NCI-H1694 treated with DMSO at 0.1 percent for 48 hours (cell line): Measurements from ENCODE around the gene COL11A2.

Experiments used
- DNase-seq: peaks from one replicate; lab custom pipeline; 2025; lab: John Stamatoyannopoulos, UW

Gene COL11A2

DNA sequence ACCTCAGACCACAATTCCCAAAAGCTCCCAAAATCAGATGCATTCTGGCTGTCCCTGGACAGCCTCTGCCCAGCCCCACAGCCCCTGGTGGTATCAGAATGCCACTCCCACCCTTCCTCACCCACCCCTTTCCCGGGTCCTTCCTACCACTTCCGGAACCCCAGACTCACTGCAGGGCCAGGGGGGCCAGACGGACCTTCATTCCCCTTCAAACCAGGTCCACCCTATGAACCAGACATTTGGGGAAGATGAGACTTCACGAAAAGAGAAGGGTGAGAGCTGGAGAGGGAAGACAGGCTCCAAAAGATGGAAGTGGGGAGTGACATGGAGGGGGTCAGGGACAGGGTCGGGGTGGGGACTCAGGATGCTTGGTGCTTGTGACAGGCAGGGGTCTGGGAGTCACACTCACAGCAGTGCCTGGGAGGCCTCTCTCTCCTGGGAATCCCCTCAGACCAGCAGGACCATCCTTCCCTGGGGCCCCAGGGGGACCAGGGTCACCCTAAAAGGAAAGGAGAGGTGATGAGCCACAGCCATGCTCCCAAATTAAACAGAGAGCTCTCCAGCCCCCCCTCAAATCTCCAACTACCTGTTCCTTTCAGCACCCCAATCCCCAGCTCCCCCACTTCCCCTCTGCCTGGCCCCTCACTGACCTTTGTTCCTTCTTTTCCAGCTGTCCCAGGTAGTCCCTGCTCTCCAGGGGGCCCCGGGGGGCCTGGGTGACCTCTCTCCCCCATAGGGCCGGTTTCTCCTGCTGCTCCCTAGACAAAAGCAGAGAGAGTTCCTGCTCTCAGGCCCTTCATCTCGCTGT is 20.2 kb downstream of the COL11A2 start:
- DNase-seq: no peak

DNA sequence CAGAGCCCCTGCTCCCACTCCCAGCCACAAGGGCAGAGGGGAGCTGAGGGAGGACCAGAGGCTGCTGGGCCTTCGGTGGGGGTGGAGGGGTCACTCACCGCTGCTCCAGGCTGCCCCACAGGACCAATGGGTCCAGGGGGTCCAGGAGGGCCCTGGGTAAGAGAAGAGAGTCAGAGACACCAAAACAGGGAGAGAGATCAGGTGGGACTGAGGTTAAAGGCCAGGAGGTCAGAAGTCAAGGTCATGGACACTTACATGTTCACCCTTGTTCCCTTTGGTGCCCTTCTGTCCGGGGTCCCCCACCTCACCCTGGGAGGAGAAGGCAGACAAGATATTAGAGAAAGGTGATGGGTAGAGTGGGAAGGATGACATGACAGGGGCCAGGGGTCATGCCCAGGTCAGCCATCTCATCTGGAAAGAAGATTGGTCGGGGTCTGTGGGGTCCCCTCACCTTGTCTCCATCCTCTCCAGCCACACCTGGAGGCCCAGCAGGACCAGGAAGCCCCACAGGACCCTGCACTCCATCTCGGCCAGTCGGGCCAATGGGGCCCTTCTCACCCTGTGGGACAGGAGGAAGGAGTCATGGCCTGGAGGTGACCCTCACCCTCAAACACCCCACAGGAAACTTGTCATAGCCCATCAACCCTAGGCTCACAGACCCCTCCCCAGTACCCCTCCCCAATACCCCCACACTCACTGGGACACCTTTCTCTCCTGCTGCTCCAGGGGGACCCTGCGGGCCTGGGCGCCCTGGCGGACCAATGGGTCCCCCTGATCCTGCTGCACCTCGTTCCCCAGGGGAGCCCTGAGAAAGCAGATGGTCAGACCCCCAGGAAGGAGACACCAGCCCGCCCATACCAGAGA is 21.0 kb downstream of the COL11A2 start:
- DNase-seq: no peak

DNA sequence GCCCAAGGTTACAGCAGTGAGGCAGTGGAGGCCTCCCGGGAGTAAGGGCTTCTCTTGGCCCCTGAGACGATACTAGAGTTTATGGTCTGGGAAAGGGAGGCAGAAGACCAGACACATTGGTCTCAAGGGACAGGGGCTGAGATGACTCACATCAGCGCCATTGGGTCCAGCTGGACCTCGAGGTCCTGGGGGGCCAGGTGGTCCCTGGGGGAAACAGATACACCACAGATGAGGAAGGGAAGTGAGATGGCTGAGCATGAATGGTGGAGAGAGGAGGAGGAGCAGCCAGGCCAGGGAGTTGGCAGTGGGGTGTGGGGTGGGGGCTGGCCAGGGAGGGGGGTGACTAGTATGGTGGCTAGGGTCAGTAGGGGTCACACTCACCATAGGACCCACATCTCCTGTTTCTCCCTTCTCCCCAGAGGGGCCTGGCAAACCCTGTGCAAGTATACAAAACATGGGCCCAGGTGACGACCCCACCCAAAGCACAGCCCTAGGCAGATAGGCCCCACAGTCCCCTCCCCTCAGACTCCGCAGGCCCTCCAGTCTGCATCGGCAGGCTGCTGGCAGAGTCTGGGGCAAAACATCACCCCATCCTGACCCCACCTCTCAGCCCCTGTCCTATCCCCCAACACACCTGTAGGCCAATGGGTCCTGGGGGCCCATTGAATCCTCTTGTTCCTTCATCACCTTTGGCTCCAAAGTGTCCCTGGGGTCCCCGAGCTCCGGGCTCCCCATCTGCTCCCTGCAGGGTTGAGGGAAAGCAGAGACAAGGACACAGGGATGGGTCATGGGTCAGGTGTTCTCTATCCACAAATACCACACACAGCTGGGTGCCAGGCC is 21.9 kb downstream of the COL11A2 start:
- DNase-seq: no peak

GRCh38 chr6:33169291-33170175 is 22.7 kb downstream of the COL11A2 start:
- no peak for DNase-seq

DNA sequence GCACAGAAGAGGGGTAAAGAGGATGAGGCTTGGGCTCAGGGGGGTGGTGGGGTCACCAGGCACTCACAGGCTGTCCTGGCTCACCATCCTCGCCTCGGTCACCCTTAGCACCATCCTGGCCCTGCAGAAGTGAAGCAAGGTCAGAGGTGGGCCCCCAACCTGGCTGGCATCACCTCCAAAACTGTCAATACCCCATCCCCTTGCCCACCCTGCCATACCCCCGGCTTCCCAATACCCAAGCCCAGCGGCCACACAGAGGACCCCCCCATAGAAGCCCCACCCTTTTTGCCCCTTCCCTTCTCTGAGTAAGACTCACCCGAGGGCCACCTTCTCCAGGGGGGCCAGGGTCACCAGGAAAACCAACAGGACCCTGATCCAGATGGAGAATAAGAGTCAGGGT is 23.6 kb downstream of the COL11A2 start:
- no peak for DNase-seq

DNA sequence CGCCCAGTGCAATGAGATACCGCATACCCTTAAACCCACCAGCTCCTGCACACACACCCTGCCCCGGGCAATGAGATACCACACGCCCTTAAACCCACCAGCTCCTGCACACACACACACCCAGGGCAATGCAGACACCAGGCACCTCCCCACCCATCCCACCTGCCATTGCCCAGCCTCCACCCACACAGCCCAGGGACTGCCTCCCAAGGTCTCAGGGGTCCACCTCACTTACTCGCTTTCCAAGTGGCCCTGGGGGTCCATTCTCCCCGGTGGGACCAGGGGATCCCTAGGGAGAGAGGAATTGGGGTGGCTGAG is 24.0 kb downstream of the COL11A2 start:
- DNase-seq: no peak

DNA sequence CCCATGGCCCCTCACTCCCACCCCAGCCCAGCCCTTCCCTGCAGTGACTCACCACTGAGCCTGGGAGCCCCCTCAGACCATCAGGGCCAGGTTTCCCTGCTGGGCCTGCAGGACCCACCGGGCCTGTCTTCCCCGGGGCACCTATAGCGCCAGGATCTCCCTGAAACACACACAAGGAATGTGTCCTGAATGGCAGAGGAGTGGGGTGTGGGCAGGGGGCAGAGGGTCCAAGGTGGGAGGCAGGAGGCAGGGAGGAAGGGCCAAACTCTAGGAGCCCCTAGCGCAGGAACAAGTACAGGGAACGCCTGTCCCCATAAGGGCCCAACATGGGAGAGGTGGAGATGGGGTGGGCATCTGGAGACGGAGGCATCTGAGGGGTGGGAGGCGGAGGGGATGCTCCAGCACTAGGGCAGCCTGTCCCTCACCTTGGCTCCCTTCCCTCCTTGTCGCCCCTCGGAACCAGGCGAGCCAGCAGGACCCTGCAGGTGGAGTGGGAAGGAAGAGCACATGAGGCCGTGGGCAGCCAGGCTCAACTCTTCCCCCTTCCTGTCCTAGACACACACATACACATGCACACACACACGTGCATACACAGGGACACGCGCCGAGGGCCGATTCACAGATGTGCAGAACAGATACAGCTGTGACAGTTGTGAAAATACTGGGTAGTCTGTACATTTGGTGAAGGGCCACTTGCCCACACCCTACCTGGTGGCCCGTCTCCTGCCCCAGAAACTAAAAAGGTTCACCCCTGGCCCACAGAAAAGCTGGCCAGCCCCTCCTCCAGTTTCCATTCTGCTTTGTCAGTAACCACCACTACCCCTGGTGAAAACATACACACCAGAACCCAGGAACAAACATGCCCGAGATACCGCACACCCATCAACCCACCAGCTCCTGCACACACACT is 24.6 kb downstream of the COL11A2 start:
- DNase-seq: no peak

GRCh38 chr6:33166811-33167210 is 25.5 kb downstream of the COL11A2 start:
- no peak for DNase-seq

DNA sequence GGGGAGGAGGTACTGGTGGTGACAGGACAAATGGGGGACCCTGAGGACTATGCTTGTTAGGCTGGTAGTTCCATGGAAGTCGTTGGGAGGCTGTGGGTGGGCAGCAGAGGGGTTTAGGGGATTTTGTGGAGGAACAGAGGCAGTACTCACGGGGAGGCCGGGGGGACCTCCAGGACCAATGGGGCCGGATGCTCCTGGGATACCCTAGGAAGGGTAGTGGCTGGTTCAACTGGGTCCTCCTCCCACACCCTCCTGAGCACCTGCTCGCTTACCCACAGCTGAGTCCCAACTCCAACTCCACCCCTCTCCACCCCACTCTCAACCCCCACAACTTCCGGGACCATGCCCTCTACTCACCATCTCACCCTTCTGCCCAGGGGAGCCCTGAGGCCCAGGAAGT is 25.9 kb downstream of the COL11A2 start:
- no peak for DNase-seq

- no peak for DNase-seq
Measured at GRCh38 chr6:33165581-33166258, 26.5 kb downstream of the COL11A2 start.

DNA sequence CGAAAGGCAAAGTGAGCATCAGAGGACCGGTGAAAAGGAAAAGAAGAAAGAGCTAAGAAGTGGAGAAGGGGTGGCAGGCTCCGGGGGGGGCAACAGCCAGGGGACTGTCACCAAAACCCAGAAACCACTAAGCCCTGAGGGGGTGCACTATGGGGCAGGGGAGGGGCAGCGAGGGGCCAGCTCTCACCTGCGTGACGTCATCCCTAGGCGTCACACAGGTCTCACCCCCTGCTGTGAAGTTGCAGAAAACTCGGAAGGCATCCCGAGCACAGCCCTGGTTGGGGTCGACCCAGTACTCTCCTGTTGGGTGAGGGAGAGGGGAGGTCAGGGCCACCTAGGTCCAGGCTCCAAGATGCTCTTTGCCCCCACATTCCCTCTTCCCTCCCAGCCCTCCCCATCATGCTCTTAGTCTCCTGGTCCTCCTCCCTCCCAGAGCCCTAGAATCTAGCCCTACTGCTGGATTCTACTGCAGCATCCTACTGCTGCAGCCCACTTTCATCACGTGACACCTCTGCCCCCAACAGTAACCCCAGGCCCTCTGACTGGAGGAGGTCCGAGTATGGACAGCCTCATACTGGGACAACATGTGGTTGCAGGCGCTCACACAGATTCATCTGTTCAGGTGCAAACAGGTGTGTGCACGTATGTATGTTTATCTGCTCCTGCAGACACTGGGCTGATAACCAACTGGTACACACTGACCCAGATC is 27.4 kb downstream of the COL11A2 start:
- DNase-seq: no peak

DNA sequence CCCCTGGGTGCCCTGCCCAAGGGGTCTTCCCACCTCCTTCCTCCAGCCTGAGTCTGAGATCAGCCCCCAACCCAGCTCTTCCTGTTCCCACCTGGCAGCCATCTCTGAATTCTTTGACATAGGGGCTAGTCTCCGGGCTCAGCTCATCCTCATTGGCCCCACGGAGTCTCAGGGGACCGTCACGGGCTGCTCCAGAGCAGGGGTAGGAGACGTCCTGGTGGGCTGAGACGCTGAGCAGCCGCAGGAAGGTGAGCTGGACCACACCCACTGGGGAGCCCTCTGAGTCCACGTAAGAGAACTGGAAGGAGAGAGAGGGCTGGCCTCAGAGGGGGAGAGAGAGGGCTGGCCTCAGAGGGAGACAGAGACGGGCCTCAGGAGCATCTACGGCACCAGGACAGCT is 28.1 kb downstream of the COL11A2 start:
- no peak for DNase-seq

DNA sequence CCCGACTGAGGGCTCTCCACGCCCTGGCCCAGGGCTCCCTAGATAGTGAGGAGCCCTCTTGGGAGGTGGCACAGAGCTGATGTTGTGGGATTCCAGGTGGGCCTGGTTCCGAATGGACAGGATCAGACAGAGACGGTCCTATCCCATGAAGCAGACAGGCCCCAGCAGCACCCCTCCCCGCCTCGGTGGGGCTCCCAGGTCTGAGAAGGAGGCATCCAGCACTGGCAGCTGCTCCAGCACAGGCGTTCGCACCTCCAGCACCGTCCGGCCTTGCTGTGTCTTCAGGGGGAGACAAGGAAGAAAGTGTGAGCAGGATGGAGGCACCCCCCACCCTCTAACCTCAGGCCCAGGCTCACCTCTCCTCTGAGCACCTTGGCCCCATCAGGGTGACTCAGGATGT is 28.7 kb downstream of the COL11A2 start:
- no peak for DNase-seq

DNA sequence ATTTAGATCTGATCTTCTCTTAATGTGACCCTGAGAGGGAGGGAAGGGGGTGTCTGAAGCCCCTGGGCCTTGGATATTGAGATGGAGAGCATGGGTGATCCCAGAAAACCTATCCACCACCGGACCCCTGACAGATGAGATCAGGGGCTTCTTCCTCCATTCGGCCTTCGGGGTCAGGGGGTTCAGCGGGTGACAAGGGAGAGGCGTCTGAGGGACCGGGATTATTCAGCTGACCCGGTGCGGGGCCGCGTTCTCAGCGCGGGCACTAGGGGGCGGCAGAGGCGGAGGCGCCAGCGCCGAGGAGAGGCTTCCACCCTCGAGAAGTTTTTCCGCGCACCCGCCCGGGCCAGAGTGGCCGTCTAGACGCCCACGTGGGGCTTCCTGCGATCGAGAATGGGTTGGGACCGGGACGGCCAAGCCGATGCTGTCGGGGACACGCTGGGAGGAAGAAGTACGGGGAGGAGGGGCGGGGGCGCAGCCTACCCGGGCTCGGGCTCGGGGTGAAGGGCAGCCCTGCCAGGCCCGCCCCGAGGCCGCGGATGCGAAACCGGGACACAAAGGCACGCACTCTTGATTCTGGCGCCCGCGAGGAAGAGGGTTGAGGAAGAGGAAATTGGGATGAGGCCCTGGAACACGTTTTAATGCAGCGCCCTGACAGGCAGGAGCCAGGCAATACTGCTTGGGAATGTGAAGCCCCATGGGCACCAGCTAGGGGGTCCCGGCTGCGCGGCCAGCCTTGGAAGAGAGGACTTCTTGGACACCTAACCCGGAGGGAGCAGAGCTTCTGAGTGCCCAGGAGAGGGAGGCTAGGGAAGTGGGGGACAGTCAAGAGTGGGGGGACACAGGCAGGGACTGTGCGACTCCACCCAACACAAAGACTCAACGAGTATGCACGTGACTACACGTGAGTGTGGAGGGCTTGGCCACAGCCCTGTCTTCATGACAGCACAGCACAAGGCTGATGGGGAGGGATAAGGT is 30.6 kb downstream of the COL11A2 start:
- peak; percentile 26 for DNase-seq

DNA sequence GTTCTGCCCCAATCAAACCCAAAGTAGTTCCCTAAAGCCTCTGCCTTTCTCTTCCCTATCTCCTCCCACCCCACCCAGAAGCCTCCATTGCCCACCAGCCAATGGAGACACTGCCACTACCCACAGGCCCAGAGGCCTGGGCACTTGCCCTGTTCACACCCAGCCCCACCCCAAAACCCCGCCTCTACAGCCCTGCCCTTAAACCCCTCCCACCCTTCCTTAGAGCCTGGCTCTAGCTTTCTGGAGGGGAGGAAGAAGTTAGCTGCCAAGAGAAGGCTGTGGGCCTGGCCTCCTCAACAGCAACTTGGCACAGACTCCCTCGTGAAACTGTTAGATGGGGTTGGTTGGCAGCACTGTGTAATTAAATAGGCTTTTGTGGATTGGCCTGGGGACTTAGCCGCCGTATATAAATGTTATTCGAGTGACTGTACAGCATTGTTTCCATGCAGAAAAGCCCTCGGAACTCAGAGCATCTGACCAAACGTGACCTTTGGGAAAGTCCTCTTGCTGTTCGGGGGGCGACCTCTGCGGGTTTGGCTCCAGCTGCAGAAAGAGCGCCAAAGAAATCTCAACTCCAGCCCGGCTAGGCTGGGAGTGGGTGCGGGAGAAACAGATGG is 31.4 kb downstream of the COL11A2 start:
- no peak for DNase-seq

GRCh38 chr6:33160096-33160495 is 32.2 kb downstream of the COL11A2 start:
- DNase-seq: no peak

DNA sequence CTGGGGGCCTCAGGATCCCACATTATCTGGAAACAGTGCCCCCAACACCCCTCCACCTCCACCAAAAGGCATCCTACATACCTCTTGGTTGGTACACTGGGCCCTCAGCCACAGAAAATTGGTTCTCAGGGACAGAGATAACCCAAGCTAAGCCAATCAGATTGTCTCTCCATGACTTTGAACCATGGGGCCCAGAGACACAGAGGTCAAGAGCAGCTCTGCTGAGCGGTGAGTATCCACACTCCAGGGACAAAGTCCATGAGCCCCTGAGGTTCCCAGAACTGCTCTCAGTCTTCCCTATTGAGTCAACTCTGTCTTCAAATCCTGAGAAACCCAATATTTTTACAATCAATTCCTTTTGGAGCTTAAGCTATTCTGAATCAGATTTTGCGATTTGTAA is 35.3 kb downstream of the COL11A2 start:
- DNase-seq: no peak

- no peak for DNase-seq
Measured at GRCh38 chr6:33156561-33156960, 35.7 kb downstream of the COL11A2 start.
